UCSD-AML1 (cell line): Measurements from ENCODE around the gene SDE2.
"Not testable (repeated sequence)": the region's sequence is repeated elsewhere in the genome, so short reads cannot be mapped to it uniquely, and the experiment has no call there.

Source experiments
- DNase-seq: peaks from one replicate; lab custom pipeline; 2025; ENCODE audit not compliant: unreplicated experiment; lab: John Stamatoyannopoulos, UW

Gene SDE2

GRCh38 chr1:226007126-226007892 is 8.2 kb upstream of the SDE2 start:
- DNase-seq = not testable (repeated sequence)

- no peak for DNase-seq
Measured at GRCh38 chr1:226006686-226007085, 7.5 kb upstream of the SDE2 start.

- DNase-seq = no peak
Measured at GRCh38 chr1:226004396-226004795, 5.3 kb upstream of the SDE2 start.

- no peak for DNase-seq
Measured at GRCh38 chr1:226003502-226004170, 4.5 kb upstream of the SDE2 start.

GRCh38 chr1:226002667-226003501 is 3.7 kb upstream of the SDE2 start:
- peak; percentile 84 for DNase-seq

GRCh38 chr1:226001963-226002666 is 3.0 kb upstream of the SDE2 start:
- DNase-seq = peak; percentile 89

- no peak for DNase-seq
Measured at GRCh38 chr1:226001088-226001487, 1.9 kb upstream of the SDE2 start.

GRCh38 chr1:226000493-226001081 is 1.4 kb upstream of the SDE2 start:
- DNase-seq = not testable (repeated sequence)

GRCh38 chr1:225999912-226000337 is 782 bp upstream of the SDE2 start:
- no peak for DNase-seq

GRCh38 chr1:225998560-225999226 is 450 bp downstream of the SDE2 start:
- no peak for DNase-seq

GRCh38 chr1:225996946-225997545 is 2.1 kb downstream of the SDE2 start:
- DNase-seq = no peak

- DNase-seq = no peak
Measured at GRCh38 chr1:225995919-225996864, 3.0 kb downstream of the SDE2 start.

GRCh38 chr1:225990705-225991464 is 8.3 kb downstream of the SDE2 start:
- DNase-seq = no peak

- no peak for DNase-seq
Measured at GRCh38 chr1:225987491-225988316, 11.4 kb downstream of the SDE2 start.

GRCh38 chr1:225981714-225982113 is 17.4 kb downstream of the SDE2 start:
- DNase-seq = no peak

- no peak for DNase-seq
Measured at GRCh38 chr1:225980005-225980836, 18.9 kb downstream of the SDE2 start.
